Naive B cell (primary cell): ENCODE results near the gene FAM185A. TPM values are rescaled to one million over a fixed set of nuclear protein-coding genes. Genes with fewer than 3 reads are reported as not detected.
"Not testable (repeated sequence)": the region's sequence is repeated elsewhere in the genome, so short reads cannot be mapped to it uniquely, and the experiment has no call there.

ENCODE experiments used
- ATAC-seq, 2 donors: fragments of 150-1000 bp; cut with Tn5 transposase; 2 replicates each; pipeline ENCODE4 v1.10.0; 2021; ENCODE audit warnings: low read depth in 2 of 2, mild to moderate bottlenecking in 2 of 2, moderate library complexity in 2 of 2
- DNase-seq: peaks from one replicate; pipeline ENCODE4 v3.0.0; 2022
- H3K27ac Mint-ChIP-seq, 6 donors: one replicate each; pipeline ENCODE4 v1.8.0; 2020 to 2022; ENCODE audit warnings: mild to moderate bottlenecking in 6 of 6, mixed read lengths in 6 of 6, moderate library complexity in 5 of 6, inconsistent platforms in 2 of 6
- H3K27me3 Mint-ChIP-seq, 3 donors: one replicate each; pipeline ENCODE4 v1.8.0; 2021 to 2022; ENCODE audit warnings: mixed read lengths in 3 of 3, mild to moderate bottlenecking in 1 of 3
- H3K36me3 Mint-ChIP-seq, 2 donors: one replicate each; pipeline ENCODE4 v1.8.0; 2020 to 2022; ENCODE audit warnings: mixed read lengths in 2 of 2, inconsistent platforms in 1 of 2, mild to moderate bottlenecking in 1 of 2
- H3K4me1 Mint-ChIP-seq, 3 donors: one replicate each; pipeline ENCODE4 v1.8.0; 2020 to 2022; ENCODE audit warnings: mixed read lengths in 3 of 3, inconsistent platforms in 1 of 3, mild to moderate bottlenecking in 1 of 3, moderate library complexity in 1 of 3
- H3K4me3 Mint-ChIP-seq, 8 donors: one replicate each; pipeline ENCODE4 v1.8.0; 2020 to 2022; ENCODE audit warnings: mild to moderate bottlenecking in 8 of 8, mixed read lengths in 8 of 8, moderate library complexity in 8 of 8, inconsistent platforms in 2 of 8
- H3K9me3 Mint-ChIP-seq, 7 donors: one replicate each; pipeline ENCODE4 v1.8.0; 2020 to 2022; ENCODE audit warnings: mixed read lengths in 7 of 7, mild to moderate bottlenecking in 5 of 7, inconsistent platforms in 2 of 7, moderate library complexity in 1 of 7
- polyA plus RNA-seq, 6 donors: library from polyadenylated mRNA; unstranded; fragments of 300-500 nt; fragmentation: Illumina TruSeq; gene quantifications; one replicate each; pipeline ENCODE4 v1.2.3, GENCODE V29; 2021; ENCODE audit warnings: low read depth in 6 of 6

FAM185A gene
- polyA plus RNA-seq, 6 donors from 2014 or later: 4.7 to 11.2 (median 6.3) TPM

GRCh38 chr7:102749445-102749786 is 617 bp downstream of the FAM185A start:
- peak overlapping the region in 1 of 6 donors; percentile 59 for H3K27ac Mint-ChIP-seq
- not testable (repeated sequence) for H3K9me3 Mint-ChIP-seq, H3K27me3 Mint-ChIP-seq, DNase-seq, H3K36me3 Mint-ChIP-seq, ATAC-seq
- H3K4me1 Mint-ChIP-seq: peaks cover 4 to 16% (median 5%) of the 10 kb centered on the region in 3 donors
- H3K4me3 Mint-ChIP-seq: peak overlapping the region; percentile 62 to 94 (median 84)

GRCh38 chr7:102758227-102758626 is 9.4 kb downstream of the FAM185A start:
- DNase-seq: peak; percentile 14
- not testable (repeated sequence) for H3K27me3 Mint-ChIP-seq, ATAC-seq, H3K27ac Mint-ChIP-seq, H3K9me3 Mint-ChIP-seq, H3K4me1 Mint-ChIP-seq, H3K36me3 Mint-ChIP-seq, H3K4me3 Mint-ChIP-seq

- not testable (repeated sequence) for H3K36me3 Mint-ChIP-seq, ATAC-seq, H3K4me1 Mint-ChIP-seq, H3K27me3 Mint-ChIP-seq, DNase-seq, H3K4me3 Mint-ChIP-seq, H3K9me3 Mint-ChIP-seq, H3K27ac Mint-ChIP-seq
Observed at GRCh38 chr7:102759934-102760333, 11.1 kb downstream of the FAM185A start.

- not testable (repeated sequence) for DNase-seq, H3K27me3 Mint-ChIP-seq, H3K4me1 Mint-ChIP-seq, H3K36me3 Mint-ChIP-seq, H3K27ac Mint-ChIP-seq, H3K4me3 Mint-ChIP-seq, ATAC-seq, H3K9me3 Mint-ChIP-seq
Observed at GRCh38 chr7:102761234-102761633, 12.4 kb downstream of the FAM185A start.

GRCh38 chr7:102763295-102763905 is 14.6 kb downstream of the FAM185A start:
- not testable (repeated sequence) for ATAC-seq, DNase-seq, H3K27me3 Mint-ChIP-seq, H3K4me1 Mint-ChIP-seq, H3K9me3 Mint-ChIP-seq, H3K36me3 Mint-ChIP-seq, H3K4me3 Mint-ChIP-seq, H3K27ac Mint-ChIP-seq

GRCh38 chr7:102769657-102770192 is 20.9 kb downstream of the FAM185A start:
- H3K9me3 Mint-ChIP-seq, H3K36me3 Mint-ChIP-seq, ATAC-seq: not testable (repeated sequence)

GRCh38 chr7:102770467-102770866 is 21.7 kb downstream of the FAM185A start:
- not testable (repeated sequence) for H3K4me1 Mint-ChIP-seq, H3K9me3 Mint-ChIP-seq, H3K27ac Mint-ChIP-seq, H3K27me3 Mint-ChIP-seq, H3K36me3 Mint-ChIP-seq
- DNase-seq: peak; percentile 32
- ATAC-seq: peak; percentile 88 to 94
- H3K4me3 Mint-ChIP-seq: peak overlapping the region in 2 of 8 donors; percentile 9 to 35

More at GRCh38 chr7:102769657-102770192, 20.9 kb downstream of the FAM185A start:
- not testable (repeated sequence) for H3K27ac Mint-ChIP-seq, H3K27me3 Mint-ChIP-seq, DNase-seq, H3K4me3 Mint-ChIP-seq, H3K4me1 Mint-ChIP-seq

GRCh38 chr7:102776217-102776616 is 27.4 kb downstream of the FAM185A start:
- not testable (repeated sequence) for H3K27me3 Mint-ChIP-seq, H3K4me3 Mint-ChIP-seq, H3K4me1 Mint-ChIP-seq, DNase-seq, H3K36me3 Mint-ChIP-seq, H3K9me3 Mint-ChIP-seq, H3K27ac Mint-ChIP-seq
- ATAC-seq: peak in 1 of 2 donors; percentile 40

- H3K4me1 Mint-ChIP-seq, DNase-seq, H3K36me3 Mint-ChIP-seq, H3K27me3 Mint-ChIP-seq, H3K9me3 Mint-ChIP-seq, H3K4me3 Mint-ChIP-seq, ATAC-seq, H3K27ac Mint-ChIP-seq: not testable (repeated sequence)
Observed at GRCh38 chr7:102778663-102779062, 29.9 kb downstream of the FAM185A start.

GRCh38 chr7:102780926-102781325 is 32.1 kb downstream of the FAM185A start:
- not testable (repeated sequence) for H3K36me3 Mint-ChIP-seq

GRCh38 chr7:102788770-102789169 is 40.0 kb downstream of the FAM185A start:
- not testable (repeated sequence) for ATAC-seq

More at GRCh38 chr7:102780926-102781325, 32.1 kb downstream of the FAM185A start:
- not testable (repeated sequence) for H3K9me3 Mint-ChIP-seq, ATAC-seq, H3K4me3 Mint-ChIP-seq, H3K27ac Mint-ChIP-seq, DNase-seq, H3K27me3 Mint-ChIP-seq, H3K4me1 Mint-ChIP-seq

GRCh38 chr7:102790364-102791100 is 41.7 kb downstream of the FAM185A start:
- H3K36me3 Mint-ChIP-seq, H3K4me3 Mint-ChIP-seq, H3K9me3 Mint-ChIP-seq, H3K27me3 Mint-ChIP-seq, H3K4me1 Mint-ChIP-seq, H3K27ac Mint-ChIP-seq, ATAC-seq, DNase-seq: not testable (repeated sequence)

More at GRCh38 chr7:102788770-102789169, 40.0 kb downstream of the FAM185A start:
- not testable (repeated sequence) for H3K9me3 Mint-ChIP-seq, H3K27me3 Mint-ChIP-seq, H3K4me3 Mint-ChIP-seq, DNase-seq, H3K27ac Mint-ChIP-seq, H3K36me3 Mint-ChIP-seq, H3K4me1 Mint-ChIP-seq

- not testable (repeated sequence) for H3K27me3 Mint-ChIP-seq, H3K4me3 Mint-ChIP-seq, H3K9me3 Mint-ChIP-seq, ATAC-seq, H3K27ac Mint-ChIP-seq, DNase-seq, H3K36me3 Mint-ChIP-seq, H3K4me1 Mint-ChIP-seq
Observed at GRCh38 chr7:102791367-102791766, 42.6 kb downstream of the FAM185A start.

- not testable (repeated sequence) for H3K4me3 Mint-ChIP-seq, H3K4me1 Mint-ChIP-seq, H3K27ac Mint-ChIP-seq, H3K9me3 Mint-ChIP-seq, ATAC-seq, DNase-seq, H3K36me3 Mint-ChIP-seq, H3K27me3 Mint-ChIP-seq
Observed at GRCh38 chr7:102791831-102792230, 43.0 kb downstream of the FAM185A start.
